MM.1S (cell line): Measurements from ENCODE around the gene IL1RAP.

ENCODE experiments used
- DNase-seq: peaks from one replicate; pipeline ENCODE4 v3.0.0-alpha.2; 2015
- H2AFZ ChIP-seq: fragments of 300-600 bp; sonication (generic); 2 replicates; pipeline ENCODE4 v1.6.0; 2016; ENCODE audit warnings: antibody characterized with exemption, low read length
- H3F3A ChIP-seq: fragments of 300-600 bp; sonication (generic); 2 replicates; pipeline ENCODE4 v1.6.1; 2016; ENCODE audit warnings: mild to moderate bottlenecking, antibody characterized with exemption, low read length, moderate library complexity, mixed read lengths; ENCODE audit not compliant: insufficient read depth
- H3K27ac ChIP-seq: fragments of 300-600 bp; sonication (generic); 2 replicates; pipeline ENCODE4 v1.5.1; 2016; ENCODE audit warnings: mild to moderate bottlenecking, low read length
- H3K27me3 ChIP-seq: fragments of 300-600 bp; sonication (generic); replicated peaks from 2 replicates; pipeline ENCODE4 v1.6.0; 2016; ENCODE audit warnings: low read length; ENCODE audit not compliant: insufficient read depth
- H3K36me3 ChIP-seq: fragments of 300-600 bp; sonication (generic); replicated peaks from 2 replicates; pipeline ENCODE4 v1.6.1; 2016; ENCODE audit warnings: mild to moderate bottlenecking, low read length, mixed read lengths; ENCODE audit not compliant: insufficient read depth
- H3K4me1 ChIP-seq: fragments of 300-600 bp; sonication (generic); 2 replicates; pipeline ENCODE4 v1.6.1; 2016; ENCODE audit warnings: low read length, mixed read lengths
- H3K4me2 ChIP-seq: fragments of 300-600 bp; sonication (generic); 2 replicates; pipeline ENCODE4 v1.6.0; 2016; ENCODE audit warnings: low read depth, low read length
- H3K4me3 ChIP-seq: fragments of 300-600 bp; sonication (generic); 2 replicates; pipeline ENCODE4 v1.5.1; 2016; ENCODE audit warnings: low read length, mixed read lengths
- H3K79me2 ChIP-seq: fragments of 300-600 bp; sonication (generic); 2 replicates; pipeline ENCODE4 v1.6.1; 2016; ENCODE audit warnings: mixed run types, low read length, mixed read lengths
- H3K9ac ChIP-seq: fragments of 300-600 bp; sonication (generic); 2 replicates; pipeline ENCODE4 v1.6.1; 2016; ENCODE audit warnings: low read length, mixed read lengths
- H3K9me2 ChIP-seq: fragments of 300-600 bp; sonication (generic); replicated peaks from 2 replicates; pipeline ENCODE4 v1.6.1; 2016; ENCODE audit warnings: mild to moderate bottlenecking, low read length, mixed read lengths; ENCODE audit not compliant: insufficient read depth
- H3K9me3 ChIP-seq: fragments of 300-600 bp; sonication (generic); replicated peaks from 2 replicates; pipeline ENCODE4 v1.6.1; 2016; ENCODE audit warnings: mild to moderate bottlenecking, low read length, mixed read lengths; ENCODE audit not compliant: insufficient read depth
- H4K20me1 ChIP-seq: fragments of 300-600 bp; sonication (generic); 2 replicates; pipeline ENCODE4 v1.6.1; 2016; ENCODE audit warnings: mild to moderate bottlenecking, low read length, moderate library complexity, mixed read lengths; ENCODE audit not compliant: insufficient read depth
- CTCF ChIP-seq: fragments of 300-600 bp; sonication (generic); IDR thresholded peaks from 2 replicates; pipeline ENCODE4 v1.5.1; 2016; ENCODE audit warnings: antibody characterized with exemption, low read length, mixed read lengths
- EZH2 ChIP-seq: fragments of 300-600 bp; sonication (generic); optimal IDR thresholded peaks from 2 replicates; pipeline ENCODE3; 2017; ENCODE audit warnings: low read depth, mild to moderate bottlenecking, antibody characterized with exemption, low read length, mixed read lengths
- EZH2phosphoT487 ChIP-seq: fragments of 300-600 bp; sonication (generic); IDR thresholded peaks from 2 replicates; pipeline ENCODE4 v1.6.1; 2018; ENCODE audit warnings: antibody characterized with exemption, low read length

The IL1RAP gene

DNA sequence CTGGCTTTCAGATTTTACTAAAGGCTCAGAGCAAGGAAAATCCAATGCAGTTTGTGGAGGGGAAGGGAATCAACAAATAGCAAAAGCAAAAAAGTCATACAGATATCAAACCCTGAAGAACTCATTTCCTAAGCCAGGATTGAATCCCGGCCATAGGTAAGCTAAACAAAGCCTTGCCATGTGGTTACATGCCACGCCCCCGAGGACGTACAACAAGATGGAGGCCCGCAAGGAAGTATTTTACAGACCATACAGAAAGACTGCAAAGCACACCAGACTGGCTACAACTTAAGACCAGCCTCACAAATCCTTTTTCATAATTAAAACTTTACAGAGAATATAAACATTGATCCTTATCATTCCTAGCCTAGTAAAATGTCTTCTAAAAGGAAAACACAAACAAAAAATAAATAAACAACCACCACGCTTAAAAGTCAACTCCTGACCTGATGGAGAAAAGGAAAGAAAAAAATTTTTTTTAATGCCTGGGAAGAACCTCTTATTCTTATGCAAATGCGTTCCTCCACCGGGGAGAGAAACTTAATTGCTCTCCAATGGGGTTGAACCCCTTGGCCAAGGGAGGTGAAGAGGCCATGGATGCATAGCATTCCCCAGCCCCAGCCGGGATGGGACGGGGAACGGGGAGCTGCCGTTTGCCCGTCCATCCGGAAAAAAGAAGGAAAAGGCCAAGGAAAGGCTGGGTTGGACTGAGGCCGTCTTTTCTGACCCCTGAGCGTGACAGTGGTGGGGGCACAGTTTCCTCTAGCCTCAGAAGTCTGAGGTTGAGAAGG lies 39.3 kb downstream of the IL1RAP start:
- DNase-seq, result no peak
- Histone ChIP-seq H3K27me3 (no peaks in the 10 kb centered on the region), H3K4me1 (0 out of 2 replicates have a peak, but pooled peaks cover 5% of the 10 kb centered on the region), H3K4me2 (no peak overlapping the region), H3K79me2 (no peaks in the 10 kb centered on the region), H2AFZ (no peak overlapping the region), H3K4me3 (no peak overlapping the region), H3F3A (no peaks in the 10 kb centered on the region), H3K36me3 (no peaks in the 10 kb centered on the region), H3K27ac (no peak overlapping the region), H3K9me3 (no peaks in the 10 kb centered on the region), H3K9ac (no peak overlapping the region), H4K20me1 (no peaks in the 10 kb centered on the region), H3K9me2 (no peaks in the 10 kb centered on the region)
- TF ChIP-seq CTCF (no peak), EZH2phosphoT487 (no peak), EZH2 (no peak)

- Histone ChIP-seq H3K36me3 (no peaks in the 10 kb centered on the region), H3K9ac (no peak overlapping the region), H2AFZ (no peak overlapping the region), H3K4me1 (peaks cover 13% of the 10 kb centered on the region; the same call in 1 of the 2 replicates), H3K27ac (no peak overlapping the region), H3F3A (no peaks in the 10 kb centered on the region), H4K20me1 (no peaks in the 10 kb centered on the region), H3K27me3 (no peaks in the 10 kb centered on the region), H3K9me3 (no peaks in the 10 kb centered on the region), H3K9me2 (no peaks in the 10 kb centered on the region), H3K4me2 (no peak overlapping the region), H3K4me3 (no peak overlapping the region), H3K79me2 (no peaks in the 10 kb centered on the region)
- TF ChIP-seq EZH2phosphoT487, result no peak
- no peak for TF ChIP-seq CTCF
- TF ChIP-seq EZH2, result no peak
- DNase-seq, result no peak
Observed at GRCh38 chr3:190554197-190554596, 40.3 kb downstream of the IL1RAP start.

DNA sequence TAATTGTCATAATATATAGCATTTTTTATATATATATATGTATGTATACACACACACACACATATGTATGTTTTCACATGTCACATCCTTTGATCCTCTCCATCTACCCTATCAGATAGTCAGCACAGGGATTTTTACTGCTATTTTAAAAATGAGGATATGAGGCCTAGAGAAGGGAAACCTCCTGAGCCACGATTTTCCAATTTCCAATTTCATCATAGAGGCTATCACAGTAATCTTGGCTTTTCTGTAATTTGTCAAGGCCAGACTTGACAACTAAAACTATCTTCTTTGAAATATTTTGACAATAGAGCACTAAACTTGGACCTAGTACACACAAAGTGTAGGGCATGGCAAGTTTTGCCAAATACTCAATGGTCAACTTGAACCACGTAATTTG lies 42.5 kb downstream of the IL1RAP start:
- Histone ChIP-seq H3K27me3 (no peaks in the 10 kb centered on the region), H3K79me2 (no peaks in the 10 kb centered on the region), H3K9me3 (no peaks in the 10 kb centered on the region), H3K36me3 (no peaks in the 10 kb centered on the region), H3K9me2 (no peaks in the 10 kb centered on the region), H2AFZ (no peak overlapping the region), H3K4me2 (no peak overlapping the region), H3F3A (no peaks in the 10 kb centered on the region), H3K4me3 (no peak overlapping the region), H3K9ac (no peak overlapping the region), H3K27ac (no peak overlapping the region), H4K20me1 (no peaks in the 10 kb centered on the region), H3K4me1 (peaks cover 13% of the 10 kb centered on the region; the same call in 1 of the 2 replicates)
- DNase-seq, result no peak
- TF ChIP-seq EZH2 (no peak), EZH2phosphoT487 (no peak), CTCF (no peak)
